GM12878 (cell line): ENCODE measurements around the gene SUPT6H. TPM values are rescaled to one million over a fixed set of nuclear protein-coding genes. Genes with fewer than 3 reads are reported as not detected.

Source experiments
- BCL11A ChIP-seq: IDR thresholded peaks from 2 replicates; pipeline ENCODE4 v1.6.1; 2011; ENCODE audit warnings: low read depth, low read length
- HSF1 ChIP-seq: fragments of 150-350 bp; IDR thresholded peaks from 2 replicates; pipeline ENCODE4 v1.6.1; 2014; ENCODE audit warnings: mild to moderate bottlenecking, low read depth, low read length
- PBX3 ChIP-seq: IDR thresholded peaks from 2 replicates; pipeline ENCODE4 v1.6.1; 2011; ENCODE audit warnings: mild to moderate bottlenecking, low read depth, low read length, moderate library complexity; ENCODE audit not compliant: insufficient replicate concordance
- PML ChIP-seq: IDR thresholded peaks from 2 replicates; pipeline ENCODE4 v1.6.1; 2012; ENCODE audit warnings: low read length, inconsistent platforms
- POLR2AphosphoS2 ChIP-seq: IDR thresholded peaks from 2 replicates; pipeline ENCODE4 v1.6.1; 2011; ENCODE audit warnings: low read depth, mild to moderate bottlenecking, low read length, improper control_type of control experiment, moderate library complexity
- PRDM15 ChIP-seq: fragments of 450-650 bp; formaldehyde crosslinking; IDR thresholded peaks from 2 replicates; pipeline ENCODE4 v1.4.0; 2020; ENCODE audit warnings: mild to moderate bottlenecking, moderate library complexity
- RAD21 ChIP-seq: IDR thresholded peaks from 2 replicates; pipeline ENCODE4 v1.6.1; 2011; ENCODE audit warnings: mild to moderate bottlenecking, low read depth, low read length, moderate library complexity; ENCODE audit not compliant: insufficient read depth
- REST ChIP-seq: IDR thresholded peaks from 2 replicates; pipeline ENCODE4 v1.6.1; 2012; ENCODE audit warnings: mild to moderate bottlenecking, low read depth, low read length
- YY1 ChIP-seq: IDR thresholded peaks from 2 replicates; pipeline ENCODE4 v1.6.1; 2011; ENCODE audit warnings: low read depth, mild to moderate bottlenecking, low read length
- ZBED1 ChIP-seq: IDR thresholded peaks from 2 replicates; pipeline ENCODE4 v1.6.1; 2016; ENCODE audit warnings: borderline replicate concordance
- polyA plus RNA-seq, 11 experiments: library from polyadenylated mRNA; depleted of rRNA in 4 of 11; unstranded in 6 of 11; stranded (reverse) in 5 of 11; fragments of >200 nt; fragmentation: Nextera tagmentation in 4 of 11; fragmentation: Illumina TruSeq in 1 of 11; extraction: Ambion mirVana in 4 of 11; extraction: Trizol in 1 of 11; gene quantifications; 1 replicate in 1 of 11; 2 replicates in 10 of 11; pipeline versions ENCODE4 v1.2.1 to v1.2.3, GENCODE V29; 2011 to 2016; ENCODE audit warnings: inconsistent platforms in 2 of 11, missing spikeins in 2 of 11, low read depth in 1 of 11
- total RNA-seq, 4 experiments: library from RNA; depleted of rRNA in 3 of 4; stranded (reverse); fragments of >200 nt in 3 of 4; fragmentation: Illumina TruSeq in 1 of 4; extraction: Trizol in 1 of 4; gene quantifications; 2 replicates each; pipeline versions ENCODE4 v1.2.1 to v1.2.3, GENCODE V29; 2013 to 2021
- TF ChIP-seq, protein P1 (sequence below): fragments of 450-650 bp; IDR thresholded peaks from 2 replicates; pipeline ENCODE4 v1.6.1; 2018; ENCODE audit warnings: mild to moderate bottlenecking, low read depth, moderate library complexity; ENCODE audit not compliant: partially characterized antibody
- TF ChIP-seq, protein P2 (sequence below): fragments of 450-650 bp; formaldehyde crosslinking; IDR thresholded peaks from 2 replicates; pipeline ENCODE4 v1.4.0; 2022; ENCODE audit warnings: mild to moderate bottlenecking, moderate library complexity

SUPT6H gene
- total and polyA plus RNA-seq, 10 of the 15 experiments (the other 5 are each of a cell fraction or from before 2014, with no cell fraction given): 1.7 to 58.8 (median 37.7) TPM

DNA sequence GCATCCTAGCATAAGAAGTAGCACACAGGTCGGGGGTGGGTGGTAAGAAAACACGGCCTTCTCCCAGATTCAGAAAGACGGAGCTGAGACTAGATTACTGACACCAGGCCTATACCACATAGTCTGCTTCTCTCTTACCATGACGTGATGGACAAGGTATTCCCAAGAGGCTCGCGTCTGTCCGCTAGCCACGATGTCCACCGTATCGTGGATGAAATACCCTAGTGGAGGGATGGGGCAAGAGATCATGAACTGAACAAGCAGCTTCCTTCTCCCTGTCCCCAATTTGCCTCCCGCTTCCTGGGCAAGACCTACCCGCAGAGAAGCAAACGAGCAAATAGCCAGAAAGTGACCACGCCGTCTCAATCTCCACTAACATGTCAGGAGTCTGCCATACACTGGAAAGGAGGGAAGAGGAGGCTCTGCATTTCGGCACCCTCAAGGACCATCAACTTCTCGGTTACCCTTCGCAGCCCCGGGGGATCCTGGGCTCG lies 63.2 kb downstream of the SUPT6H start (continued):
- no peak for TF ChIP-seq REST
- 0 out of 2 replicates have a peak, but pooled peaks have one; percentile 3 for TF ChIP-seq BCL11A
- no peak for TF ChIP-seq RAD21
- no peak for TF ChIP-seq PML
- TF ChIP-seq PRDM15 (CRISPR knock-in tag): no peak
- TF ChIP-seq, protein P1, sequence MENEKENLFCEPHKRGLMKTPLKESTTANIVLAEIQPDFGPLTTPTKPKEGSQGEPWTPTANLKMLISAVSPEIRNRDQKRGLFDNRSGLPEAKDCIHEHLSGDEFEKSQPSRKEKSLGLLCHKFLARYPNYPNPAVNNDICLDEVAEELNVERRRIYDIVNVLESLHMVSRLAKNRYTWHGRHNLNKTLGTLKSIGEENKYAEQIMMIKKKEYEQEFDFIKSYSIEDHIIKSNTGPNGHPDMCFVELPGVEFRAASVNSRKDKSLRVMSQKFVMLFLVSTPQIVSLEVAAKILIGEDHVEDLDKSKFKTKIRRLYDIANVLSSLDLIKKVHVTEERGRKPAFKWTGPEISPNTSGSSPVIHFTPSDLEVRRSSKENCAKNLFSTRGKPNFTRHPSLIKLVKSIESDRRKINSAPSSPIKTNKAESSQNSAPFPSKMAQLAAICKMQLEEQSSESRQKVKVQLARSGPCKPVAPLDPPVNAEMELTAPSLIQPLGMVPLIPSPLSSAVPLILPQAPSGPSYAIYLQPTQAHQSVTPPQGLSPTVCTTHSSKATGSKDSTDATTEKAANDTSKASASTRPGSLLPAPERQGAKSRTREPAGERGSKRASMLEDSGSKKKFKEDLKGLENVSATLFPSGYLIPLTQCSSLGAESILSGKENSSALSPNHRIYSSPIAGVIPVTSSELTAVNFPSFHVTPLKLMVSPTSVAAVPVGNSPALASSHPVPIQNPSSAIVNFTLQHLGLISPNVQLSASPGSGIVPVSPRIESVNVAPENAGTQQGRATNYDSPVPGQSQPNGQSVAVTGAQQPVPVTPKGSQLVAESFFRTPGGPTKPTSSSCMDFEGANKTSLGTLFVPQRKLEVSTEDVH: no peak
- 0 out of 2 replicates have a peak, but pooled peaks have one; percentile 6 for TF ChIP-seq YY1
- TF ChIP-seq POLR2AphosphoS2: peak; percentile 84
- 0 out of 2 replicates have a peak, but pooled peaks have one; percentile 28 for TF ChIP-seq HSF1
- TF ChIP-seq PBX3: peak; percentile 1
- TF ChIP-seq, protein P2, sequence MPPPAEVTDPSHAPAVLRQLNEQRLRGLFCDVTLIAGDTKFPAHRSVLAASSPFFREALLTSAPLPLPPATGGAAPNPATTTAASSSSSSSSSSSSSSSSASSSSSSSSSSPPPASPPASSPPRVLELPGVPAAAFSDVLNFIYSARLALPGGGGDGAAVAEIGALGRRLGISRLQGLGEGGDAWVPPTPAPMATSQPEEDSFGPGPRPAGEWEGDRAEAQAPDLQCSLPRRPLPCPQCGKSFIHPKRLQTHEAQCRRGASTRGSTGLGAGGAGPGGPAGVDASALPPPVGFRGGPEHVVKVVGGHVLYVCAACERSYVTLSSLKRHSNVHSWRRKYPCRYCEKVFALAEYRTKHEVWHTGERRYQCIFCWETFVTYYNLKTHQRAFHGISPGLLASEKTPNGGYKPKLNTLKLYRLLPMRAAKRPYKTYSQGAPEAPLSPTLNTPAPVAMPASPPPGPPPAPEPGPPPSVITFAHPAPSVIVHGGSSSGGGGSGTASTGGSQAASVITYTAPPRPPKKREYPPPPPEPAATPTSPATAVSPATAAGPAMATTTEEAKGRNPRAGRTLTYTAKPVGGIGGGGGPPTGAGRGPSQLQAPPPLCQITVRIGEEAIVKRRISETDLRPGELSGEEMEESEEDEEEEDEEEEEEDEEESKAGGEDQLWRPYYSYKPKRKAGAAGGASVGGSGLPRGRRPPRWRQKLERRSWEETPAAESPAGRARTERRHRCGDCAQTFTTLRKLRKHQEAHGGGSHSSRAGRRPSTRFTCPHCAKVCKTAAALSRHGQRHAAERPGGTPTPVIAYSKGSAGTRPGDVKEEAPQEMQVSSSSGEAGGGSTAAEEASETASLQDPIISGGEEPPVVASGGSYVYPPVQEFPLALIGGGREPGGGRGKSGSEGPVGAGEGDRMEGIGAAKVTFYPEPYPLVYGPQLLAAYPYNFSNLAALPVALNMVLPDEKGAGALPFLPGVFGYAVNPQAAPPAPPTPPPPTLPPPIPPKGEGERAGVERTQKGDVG: no peak
- TF ChIP-seq ZBED1: peak; percentile 92
